GM12878 (cell line): ENCODE data around the gene HYAL1. TPM values are rescaled to one million over a fixed set of nuclear protein-coding genes. Genes with fewer than 3 reads are reported as not detected.

Experiments used
- ATAC-seq: fragments of 200-7000 bp; cut with Tn5 transposase; 3 replicates; pipeline ENCODE4 v1.9.1; 2020; ENCODE audit warnings: mild to moderate bottlenecking, moderate library complexity
- BruUV-seq: library from RNA; stranded (reverse); fragments of 400-500 nt; replicated peaks from 2 replicates; lab custom pipeline; 2021; lab: Mats Ljungman, UMichigan
- CTCF ChIA-PET: fragments of 300-600 bp; sonication (Branson Sonifier 250); formaldehyde crosslinking; extraction: SDS; loops from one replicate; lab custom pipeline; 2021; ENCODE audit warnings: inconsistent platforms; lab: Yijun Ruan, JAX
- POLR2A ChIA-PET: fragments of 350-600 bp; formaldehyde crosslinking; extraction: SDS; loops from one replicate; lab custom pipeline; 2021; ENCODE audit warnings: inconsistent platforms; lab: Charles Lee
- RAD21 ChIA-PET: fragments of 300-600 bp; sonication (Branson Sonifier 250); formaldehyde crosslinking; loops from one replicate; lab custom pipeline; 2023; ENCODE audit warnings: antibody characterized with exemption; ENCODE audit not compliant: unreplicated experiment; lab: Charles Lee
- SMC1A ChIA-PET: fragments of 300-600 bp; sonication (Branson Sonifier 250); formaldehyde crosslinking; loops from one replicate; lab custom pipeline; 2023; ENCODE audit not compliant: unreplicated experiment, uncharacterized antibody; lab: Charles Lee
- DNase-seq: peaks from one replicate; pipeline ENCODE4 v3.0.0-alpha.2; 2011; ENCODE audit warnings: low read depth, low spot score
- FAIRE-seq: peaks from 3 replicates; lab custom pipeline; 2011; peaks lifted over from hg19 to GRCh38; lab: Jason Lieb, UNC
- H2AFZ ChIP-seq: 2 replicates; pipeline ENCODE4 v1.6.0; 2011; ENCODE audit warnings: low read depth, low read length, control low read depth; ENCODE audit not compliant: control insufficient read depth
- H3K27ac ChIP-seq: 2 replicates; pipeline ENCODE4 v1.5.1; 2011; ENCODE audit warnings: control low read depth; ENCODE audit not compliant: control insufficient read depth, insufficient read depth
- H3K27me3 ChIP-seq, 2 experiments: replicated peaks in 1 of 2; 2 replicates each; pipeline versions ENCODE4 v1.6.0 to v1.6.1; 2011; ENCODE audit warnings: low read length in 1 of 2; ENCODE audit not compliant: control insufficient read depth in 2 of 2, insufficient read depth in 2 of 2
- H3K36me3 ChIP-seq, 2 experiments: 2 replicates each; pipeline ENCODE4 v1.5.1; 2011; ENCODE audit warnings: low read length in 1 of 2; ENCODE audit not compliant: control insufficient read depth in 2 of 2, insufficient read depth in 2 of 2
- H3K4me1 ChIP-seq: 2 replicates; pipeline ENCODE4 v1.6.1; 2011; ENCODE audit warnings: mild to moderate bottlenecking, low read length, moderate library complexity, mixed read lengths; ENCODE audit not compliant: control insufficient read depth, insufficient read depth
- H3K4me2 ChIP-seq: 2 replicates; pipeline ENCODE4 v1.6.0; 2011; ENCODE audit warnings: control low read depth; ENCODE audit not compliant: control insufficient read depth, insufficient read depth
- H3K4me3 ChIP-seq: fragments of 200-600 bp; sonication (generic); 2 replicates; pipeline ENCODE4 v1.5.1; 2016
- H3K79me2 ChIP-seq: 2 replicates; pipeline ENCODE4 v1.6.0; 2011; ENCODE audit warnings: low read length; ENCODE audit not compliant: control insufficient read depth, insufficient read depth
- H3K9ac ChIP-seq: 2 replicates; pipeline ENCODE4 v1.8.0; 2011; ENCODE audit warnings: low read length, control low read depth, mixed read lengths; ENCODE audit not compliant: control insufficient read depth, insufficient read depth
- H3K9me3 ChIP-seq: replicated peaks from 3 replicates; pipeline ENCODE4 v1.5.1; 2011; ENCODE audit warnings: mild to moderate bottlenecking, low read length; ENCODE audit not compliant: control insufficient read depth, insufficient read depth
- H4K20me1 ChIP-seq: 2 replicates; pipeline ENCODE4 v1.6.0; 2011; ENCODE audit not compliant: control insufficient read depth, insufficient read depth
- CBX3 ChIP-seq: fragments of 200-600 bp; sonication (generic); IDR thresholded peaks from 2 replicates; pipeline ENCODE4 v1.6.1; 2016; ENCODE audit warnings: low read depth, borderline replicate concordance
- HCFC1 ChIP-seq: fragments of 150-350 bp; IDR thresholded peaks from 2 replicates; pipeline ENCODE4 v1.6.1; 2014; ENCODE audit warnings: low read length
- HSF1 ChIP-seq: fragments of 150-350 bp; IDR thresholded peaks from 2 replicates; pipeline ENCODE4 v1.6.1; 2014; ENCODE audit warnings: mild to moderate bottlenecking, low read depth, low read length
- MYC ChIP-seq: IDR thresholded peaks from 2 replicates; pipeline ENCODE4 v1.6.1; 2011; ENCODE audit warnings: mild to moderate bottlenecking, low read length, moderate library complexity, inconsistent platforms; ENCODE audit not compliant: insufficient read depth, insufficient replicate concordance, insufficient read length, severe bottlenecking
- PBX3 ChIP-seq: IDR thresholded peaks from 2 replicates; pipeline ENCODE4 v1.6.1; 2011; ENCODE audit warnings: mild to moderate bottlenecking, low read depth, low read length, moderate library complexity; ENCODE audit not compliant: insufficient replicate concordance
- POLR2A ChIP-seq: IDR thresholded peaks from 2 replicates; pipeline ENCODE4 v1.6.1; 2011; ENCODE audit warnings: low read depth, mild to moderate bottlenecking, low read length
- POU2F2 ChIP-seq: IDR thresholded peaks from 3 replicates; pipeline ENCODE4 v1.6.1; 2011; ENCODE audit warnings: low read depth, mild to moderate bottlenecking, low read length, borderline replicate concordance
- SREBF2 ChIP-seq: IDR thresholded peaks from 2 replicates; pipeline ENCODE4 v1.6.1; 2012; ENCODE audit warnings: mild to moderate bottlenecking, low read length
- WGBS: methylation state at CpG from one replicate; pipeline ENCODE4 v1.1.6; 2016; ENCODE audit warnings: low lambda C conversion rate; ENCODE audit not compliant: insufficient replicate concordance, insufficient coverage; ENCODE audit errors: missing lambda C conversion rate; 5-methylcytosine and 5-hydroxymethylcytosine counted together
- in situ Hi-C: fragments of 300-500 bp; cut with MboI; formaldehyde crosslinking; loops from 9 replicates; pipeline ENCODE4 v1.14.3; 2018; ENCODE audit warnings: mixed read lengths
- intact Hi-C: fragments of 100-400 bp; cut with micrococcal nuclease; formaldehyde crosslinking; loops from one replicate; pipeline ENCODE4 v1.14.2; 2022; ENCODE audit not compliant: unreplicated experiment
- polyA plus RNA-seq, 11 experiments: library from polyadenylated mRNA; depleted of rRNA in 4 of 11; unstranded in 6 of 11; stranded (reverse) in 5 of 11; fragments of >200 nt; fragmentation: Nextera tagmentation in 4 of 11; fragmentation: Illumina TruSeq in 1 of 11; extraction: Ambion mirVana in 4 of 11; extraction: Trizol in 1 of 11; gene quantifications; 1 replicate in 1 of 11; 2 replicates in 10 of 11; pipeline versions ENCODE4 v1.2.1 to v1.2.3, GENCODE V29; 2011 to 2016; ENCODE audit warnings: inconsistent platforms in 2 of 11, missing spikeins in 2 of 11, low read depth in 1 of 11
- total RNA-seq, 4 experiments: library from RNA; depleted of rRNA in 3 of 4; stranded (reverse); fragments of >200 nt in 3 of 4; fragmentation: Illumina TruSeq in 1 of 4; extraction: Trizol in 1 of 4; gene quantifications; 2 replicates each; pipeline versions ENCODE4 v1.2.1 to v1.2.3, GENCODE V29; 2013 to 2021
- TF ChIP-seq, protein P1 (sequence below): fragments of 450-650 bp; IDR thresholded peaks from 2 replicates; pipeline ENCODE4 v1.6.1; 2016; ENCODE audit warnings: mild to moderate bottlenecking

HYAL1 gene
- total and polyA plus RNA-seq, 10 of the 15 experiments (the other 5 are each of a cell fraction or from before 2014, with no cell fraction given) = 0.04 to 0.55 (median 0.18) TPM; not detected in 2

DNA sequence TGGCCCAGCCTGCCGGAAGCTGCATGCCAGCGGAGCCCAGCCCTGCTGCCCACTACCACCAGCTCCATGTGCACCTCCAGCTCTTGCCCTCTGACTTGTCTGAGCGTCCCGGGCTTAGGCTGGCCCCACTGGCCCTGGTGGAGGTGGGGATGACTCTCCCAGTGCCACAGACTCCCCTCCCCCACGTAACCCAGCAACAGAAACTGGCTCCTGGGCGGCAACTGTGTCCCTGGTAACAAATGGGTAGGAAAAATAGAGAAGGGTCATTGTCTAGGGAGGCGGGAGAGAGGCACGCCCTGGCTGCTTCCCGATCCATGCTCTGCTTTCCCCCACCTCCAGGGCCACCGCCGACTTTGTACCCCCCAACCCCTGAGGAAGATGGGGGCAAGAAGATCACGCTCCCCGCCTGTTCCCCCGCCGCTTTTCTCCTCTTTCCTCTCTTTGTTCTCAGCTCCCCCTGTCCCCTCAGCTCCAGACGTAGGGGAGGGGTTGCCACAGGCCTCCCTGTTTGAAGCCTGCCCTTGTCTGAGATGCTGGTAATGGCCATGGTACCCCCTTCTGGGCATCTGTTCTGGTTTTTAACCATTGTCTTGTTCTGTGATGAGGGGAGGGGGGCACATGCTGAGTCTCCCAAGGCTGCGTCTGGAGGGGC is 45.2 kb downstream of the HYAL1 start:
- H3K4me2 ChIP-seq = no peak overlapping the region
- intact Hi-C loops = no loop called here
- ChIA-PET RAD21 (no interaction called here), POLR2A (interaction anchor here (0.6 to 1.7 kb wide), 5 partner anchors 10 to 275 kb away, joined by 3 to 5 read pairs (median 4); partner anchors contain the start of genes HYAL3 and NAA80), SMC1A (interaction anchor here (2.9 kb wide), 1 partner anchor 11 kb away, joined by 10 read pairs; no protein-coding TSS in a partner anchor), CTCF (interaction anchor here (5.7 to 7.9 kb wide), 2 partner anchors 11 to 32 kb away, joined by 43 to 44 read pairs; no protein-coding TSS in a partner anchor)
- no peak for ATAC-seq
- BruUV-seq = no TSS peak
- H2AFZ ChIP-seq = no peak overlapping the region
- H3K27ac ChIP-seq = no peak overlapping the region
- no peaks in the 10 kb centered on the region for H3K27me3 ChIP-seq
- WGBS = 95% methylated on average over 17 of the region's 17 CpGs
- no peak overlapping the region for H3K9ac ChIP-seq
- no peak for DNase-seq
- no peak for FAIRE-seq
- no peaks in the 10 kb centered on the region for H3K79me2 ChIP-seq
- TF ChIP-seq POLR2A (0 out of 2 replicates have a peak, but pooled peaks have one; percentile 28), MYC (no peak)
- H3K36me3 ChIP-seq = peaks cover 19 to 38% of the 10 kb centered on the region in 2 experiments; a peak in 3 of 4 replicates
- no peak overlapping the region for H3K4me3 ChIP-seq
- H3K4me1 ChIP-seq = peaks cover 14% of the 10 kb centered on the region
- in situ Hi-C loops = no loop called here
- H4K20me1 ChIP-seq = no peaks in the 10 kb centered on the region
- peaks cover 13% of the 10 kb centered on the region; the same call in 1 of the 3 replicates for H3K9me3 ChIP-seq

DNA sequence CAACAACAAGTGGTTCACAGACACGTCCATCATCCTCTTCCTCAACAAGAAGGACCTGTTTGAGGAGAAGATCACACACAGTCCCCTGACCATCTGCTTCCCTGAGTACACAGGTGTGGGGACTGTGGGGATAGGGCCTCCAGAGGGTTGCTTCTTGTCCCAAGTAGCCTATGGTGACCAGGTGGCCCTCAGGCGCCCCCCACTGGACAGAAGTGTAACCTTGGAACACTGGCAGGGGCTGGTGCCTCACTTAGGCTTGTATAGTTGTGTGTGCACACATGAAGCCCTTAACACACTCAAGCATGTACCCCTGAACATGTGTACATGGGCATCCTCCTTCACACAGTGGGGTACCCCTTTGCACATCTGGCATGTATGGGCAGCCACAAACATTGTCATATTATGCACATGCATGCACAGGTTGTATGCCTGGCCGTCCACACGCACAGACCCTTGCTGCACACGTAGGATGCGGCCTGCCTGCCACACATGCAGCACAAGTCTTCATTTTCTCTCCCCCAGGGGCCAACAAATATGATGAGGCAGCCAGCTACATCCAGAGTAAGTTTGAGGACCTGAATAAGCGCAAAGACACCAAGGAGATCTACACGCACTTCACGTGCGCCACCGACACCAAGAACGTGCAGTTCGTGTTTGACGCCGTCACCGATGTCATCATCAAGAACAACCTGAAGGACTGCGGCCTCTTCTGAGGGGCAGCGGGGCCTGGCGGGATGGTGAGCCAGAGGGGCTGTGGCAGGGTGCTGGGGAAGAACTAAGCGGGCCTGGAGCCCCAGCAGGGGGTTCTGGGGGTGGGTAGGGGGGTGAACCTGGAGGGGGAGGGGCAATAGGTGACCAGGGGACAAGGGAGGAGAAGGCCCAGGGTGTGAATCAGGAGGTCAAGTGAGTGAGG is 46.1 kb downstream of the HYAL1 start:
- Histone ChIP-seq H3K27me3 (no peaks in the 10 kb centered on the region), H3K4me1 (peaks cover 14% of the 10 kb centered on the region), H4K20me1 (no peaks in the 10 kb centered on the region; the same call in 1 of the 2 replicates), H3K36me3 (peaks cover 26 to 45% of the 10 kb centered on the region in 2 experiments), H3K27ac (no peak overlapping the region), H3K4me2 (no peak overlapping the region), H3K9me3 (peaks cover 13% of the 10 kb centered on the region; the same call in 1 of the 3 replicates), H3K9ac (no peak overlapping the region), H2AFZ (no peak overlapping the region), H3K4me3 (no peak overlapping the region), H3K79me2 (no peaks in the 10 kb centered on the region)
- ChIA-PET SMC1A (no interaction called here), POLR2A (interaction anchor here (1.1 kb wide), 2 partner anchors 9 to 217 kb away, joined by 3 to 12 read pairs; no protein-coding TSS in a partner anchor), RAD21 (no interaction called here), CTCF (interaction anchor here (5.7 to 7.9 kb wide), 2 partner anchors 10 to 31 kb away, joined by 43 to 44 read pairs; no protein-coding TSS in a partner anchor)
- intact Hi-C loops (no loop called here), in situ Hi-C loops (no loop called here)
- DNase-seq (no peak), ATAC-seq (no peak), FAIRE-seq (no peak)
- whole genome bisulfite sequencing = 91% methylated on average over 19 of the region's 20 CpGs
- BruUV-seq = TSS peak; percentile 10
- TF ChIP-seq HCFC1 (no peak), PBX3 (no peak), CBX3 (no peak), HSF1 (no peak), SREBF2 (no peak), POU2F2 (no peak)
- TF ChIP-seq, protein P1, sequence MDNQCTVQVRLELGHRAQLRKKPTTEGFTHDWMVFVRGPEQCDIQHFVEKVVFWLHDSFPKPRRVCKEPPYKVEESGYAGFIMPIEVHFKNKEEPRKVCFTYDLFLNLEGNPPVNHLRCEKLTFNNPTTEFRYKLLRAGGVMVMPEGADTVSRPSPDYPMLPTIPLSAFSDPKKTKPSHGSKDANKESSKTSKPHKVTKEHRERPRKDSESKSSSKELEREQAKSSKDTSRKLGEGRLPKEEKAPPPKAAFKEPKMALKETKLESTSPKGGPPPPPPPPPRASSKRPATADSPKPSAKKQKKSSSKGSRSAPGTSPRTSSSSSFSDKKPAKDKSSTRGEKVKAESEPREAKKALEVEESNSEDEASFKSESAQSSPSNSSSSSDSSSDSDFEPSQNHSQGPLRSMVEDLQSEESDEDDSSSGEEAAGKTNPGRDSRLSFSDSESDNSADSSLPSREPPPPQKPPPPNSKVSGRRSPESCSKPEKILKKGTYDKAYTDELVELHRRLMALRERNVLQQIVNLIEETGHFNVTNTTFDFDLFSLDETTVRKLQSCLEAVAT = no peak
